Esophagus squamous epithelium (tissue), 4 donors: ENCODE data around the gene FARSA.

Experiments
- POLR2A ChIP-seq, 4 donors: fragments of 450-650 bp; IDR thresholded peaks; one replicate each; pipeline ENCODE4 v1.6.1; 2017; ENCODE audit warnings: antibody characterized with exemption in 4 of 4, mild to moderate bottlenecking in 4 of 4, moderate library complexity in 3 of 4
- TF ChIP-seq, protein P1 (sequence below), 6 experiments: fragments of 450-650 bp in 4 of 6; fragments of 200-600 bp in 2 of 6; sonication (generic) in 2 of 6; IDR thresholded peaks; one replicate each; pipeline ENCODE4 v1.5.1; 2016 to 2019; ENCODE audit warnings: antibody characterized with exemption in 6 of 6, mild to moderate bottlenecking in 4 of 6, moderate library complexity in 4 of 6

DNA sequence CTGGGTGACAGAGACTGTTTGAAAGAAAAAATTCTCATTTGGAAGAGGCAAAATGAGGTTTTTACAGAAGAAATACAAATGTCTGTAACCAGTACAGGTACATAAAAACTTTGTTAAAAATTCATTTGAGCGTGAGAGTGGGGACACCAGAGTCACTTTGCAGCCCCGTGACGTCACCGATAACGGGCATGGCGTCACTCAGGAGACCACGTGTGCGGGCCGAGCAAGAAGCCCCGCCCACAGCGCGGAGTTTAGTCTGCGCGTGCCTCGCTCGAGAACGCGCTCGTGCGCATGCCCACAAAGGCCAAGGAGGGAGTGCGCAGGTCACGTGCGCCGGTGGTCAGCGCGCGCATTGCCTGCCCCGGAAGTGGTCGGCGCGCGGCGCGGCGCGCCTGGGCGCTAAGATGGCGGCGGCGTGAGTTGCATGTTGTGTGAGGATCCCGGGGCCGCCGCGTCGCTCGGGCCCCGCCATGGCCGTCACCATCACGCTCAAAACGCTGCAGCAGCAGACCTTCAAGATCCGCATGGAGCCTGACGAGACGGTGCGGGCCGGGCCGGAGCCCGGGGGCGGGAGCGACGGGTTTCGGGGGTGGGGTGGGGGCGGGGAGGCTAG, 12.1 kb upstream of the FARSA start, which contains the start of gene RAD23A:
- TF ChIP-seq, protein P1, sequence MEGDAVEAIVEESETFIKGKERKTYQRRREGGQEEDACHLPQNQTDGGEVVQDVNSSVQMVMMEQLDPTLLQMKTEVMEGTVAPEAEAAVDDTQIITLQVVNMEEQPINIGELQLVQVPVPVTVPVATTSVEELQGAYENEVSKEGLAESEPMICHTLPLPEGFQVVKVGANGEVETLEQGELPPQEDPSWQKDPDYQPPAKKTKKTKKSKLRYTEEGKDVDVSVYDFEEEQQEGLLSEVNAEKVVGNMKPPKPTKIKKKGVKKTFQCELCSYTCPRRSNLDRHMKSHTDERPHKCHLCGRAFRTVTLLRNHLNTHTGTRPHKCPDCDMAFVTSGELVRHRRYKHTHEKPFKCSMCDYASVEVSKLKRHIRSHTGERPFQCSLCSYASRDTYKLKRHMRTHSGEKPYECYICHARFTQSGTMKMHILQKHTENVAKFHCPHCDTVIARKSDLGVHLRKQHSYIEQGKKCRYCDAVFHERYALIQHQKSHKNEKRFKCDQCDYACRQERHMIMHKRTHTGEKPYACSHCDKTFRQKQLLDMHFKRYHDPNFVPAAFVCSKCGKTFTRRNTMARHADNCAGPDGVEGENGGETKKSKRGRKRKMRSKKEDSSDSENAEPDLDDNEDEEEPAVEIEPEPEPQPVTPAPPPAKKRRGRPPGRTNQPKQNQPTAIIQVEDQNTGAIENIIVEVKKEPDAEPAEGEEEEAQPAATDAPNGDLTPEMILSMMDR (IDR thresholded peaks at IDR 0.05) = peak in 3 of 6 experiments; percentile 4 to 45 (median 20)
- TF ChIP-seq POLR2A (IDR thresholded peaks at IDR 0.05) = peak in 3 of 4 donors; percentile 76 to 94 (median 91)
